HG02973 (cell line): ENCODE measurements around the gene ADGRB3.

Experiments
- ATAC-seq: cut with Tn5 transposase; IDR thresholded peaks from one replicate; pipeline ENCODE4 v1.9.1; 2021; ENCODE audit warnings: moderate library complexity; ENCODE audit not compliant: unreplicated experiment

The ADGRB3 gene

DNA sequence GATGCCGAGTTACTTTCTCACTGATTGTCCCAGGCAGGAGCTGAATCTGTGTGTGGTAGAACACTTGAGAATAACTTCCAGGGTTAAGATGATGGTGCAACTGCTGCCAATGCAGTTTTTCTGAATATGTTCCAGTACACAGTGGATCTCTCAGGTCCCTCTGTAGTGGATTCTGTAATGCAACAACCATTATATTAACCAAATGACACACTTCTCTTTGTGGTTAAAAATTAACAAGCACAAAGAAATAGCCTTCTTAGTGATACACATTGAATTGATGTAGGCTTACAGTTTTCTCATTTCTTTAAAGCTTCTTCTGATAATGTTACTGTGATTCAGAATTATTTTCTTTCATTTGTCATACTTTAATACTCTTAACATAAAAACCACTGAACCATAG is 383.8 kb downstream of the ADGRB3 start:
- ATAC-seq, result no peak

DNA sequence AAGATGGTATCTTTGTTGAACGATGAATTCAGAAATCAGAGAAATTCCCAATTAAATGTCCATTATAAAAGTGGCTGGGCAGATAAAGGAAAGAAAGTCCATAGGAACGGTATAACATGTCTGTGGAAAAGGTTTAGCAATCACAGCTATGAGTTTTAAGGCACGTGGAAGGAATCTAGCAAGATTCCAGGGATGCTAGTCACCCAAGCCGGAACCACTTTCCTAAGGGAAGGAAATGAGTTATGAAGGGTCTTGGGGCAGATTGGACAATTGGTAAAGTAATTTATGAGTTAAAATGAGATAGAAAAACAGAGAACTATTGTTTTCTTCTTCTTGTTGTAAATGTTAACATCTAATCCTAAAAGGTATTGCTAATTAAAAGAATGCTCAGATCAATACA is 384.8 kb downstream of the ADGRB3 start:
- no peak for ATAC-seq

DNA sequence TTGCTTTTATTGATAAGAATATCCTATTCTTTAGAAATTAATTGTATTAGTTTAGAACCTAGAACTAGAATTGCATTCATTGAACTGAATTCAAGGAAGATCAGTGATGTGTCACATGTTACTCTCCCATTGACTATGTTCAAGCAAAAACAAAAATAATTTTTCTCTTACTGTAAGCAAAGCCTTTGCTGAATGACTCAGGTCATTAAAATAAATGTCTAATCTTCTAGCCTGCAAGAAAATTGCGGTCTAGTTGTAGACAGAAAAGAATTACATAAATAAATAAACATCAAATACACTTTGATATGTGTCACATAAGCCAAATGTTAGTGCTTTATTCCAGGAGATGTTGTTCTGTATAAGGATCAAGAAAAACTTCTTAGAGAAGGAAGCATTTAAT is 387.9 kb downstream of the ADGRB3 start:
- ATAC-seq, result no peak

DNA sequence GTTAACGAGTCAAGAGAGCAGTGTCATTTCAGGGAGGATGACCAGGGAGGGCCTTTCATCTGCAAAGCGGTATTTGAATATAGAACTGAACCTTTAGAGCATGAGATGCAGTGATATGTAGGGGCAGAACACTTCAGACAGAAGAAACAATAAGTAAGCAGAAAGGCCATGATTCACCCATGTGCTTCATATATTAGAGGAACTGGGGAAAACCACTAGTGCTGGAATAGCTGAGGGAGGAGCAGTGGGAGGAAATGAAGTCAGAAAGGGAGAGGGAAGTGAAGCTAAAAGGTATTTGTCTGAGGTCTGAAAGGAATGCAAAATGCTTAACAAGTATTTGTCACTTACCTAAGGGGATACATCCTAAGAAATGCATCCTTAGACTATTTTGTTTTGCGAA is 391.2 kb downstream of the ADGRB3 start:
- ATAC-seq, result no peak

DNA sequence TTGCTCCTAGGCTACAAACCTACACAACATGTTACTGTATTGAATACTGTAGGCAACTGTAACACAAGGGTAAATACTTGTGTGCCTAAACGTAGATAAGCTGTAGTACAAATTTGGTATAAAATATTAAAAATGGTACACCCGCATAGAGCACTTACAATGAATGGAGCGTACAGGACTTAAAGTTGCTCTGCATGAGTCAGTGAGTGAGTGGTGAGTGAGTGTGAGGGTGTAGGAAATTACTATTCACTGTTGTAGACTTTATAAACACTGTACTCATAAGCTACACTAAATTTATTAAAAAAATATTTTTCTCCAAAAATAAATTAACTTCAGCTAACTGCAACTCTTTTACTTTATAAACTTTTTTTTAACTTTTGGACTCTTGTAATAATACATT is 391.6 kb downstream of the ADGRB3 start:
- ATAC-seq, result no peak

DNA sequence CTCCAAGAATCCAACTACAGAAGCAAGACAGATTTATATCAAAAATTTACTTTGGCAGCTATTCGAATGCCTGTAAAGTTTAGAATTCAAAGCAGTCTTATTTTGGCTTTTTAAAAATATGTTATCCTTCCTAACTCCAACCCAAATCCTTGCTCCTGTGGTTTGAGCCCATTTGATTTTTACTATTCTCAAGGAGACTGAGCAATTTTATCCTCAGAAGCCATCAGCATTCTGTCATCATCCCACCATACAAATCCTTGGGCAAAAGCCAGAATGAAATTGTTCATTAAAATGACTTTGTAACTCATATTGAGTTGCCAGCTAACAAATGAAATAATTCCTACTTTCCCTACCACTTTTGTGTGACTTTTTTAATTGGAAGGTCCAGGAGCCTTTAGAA is 392.8 kb downstream of the ADGRB3 start:
- no peak for ATAC-seq

DNA sequence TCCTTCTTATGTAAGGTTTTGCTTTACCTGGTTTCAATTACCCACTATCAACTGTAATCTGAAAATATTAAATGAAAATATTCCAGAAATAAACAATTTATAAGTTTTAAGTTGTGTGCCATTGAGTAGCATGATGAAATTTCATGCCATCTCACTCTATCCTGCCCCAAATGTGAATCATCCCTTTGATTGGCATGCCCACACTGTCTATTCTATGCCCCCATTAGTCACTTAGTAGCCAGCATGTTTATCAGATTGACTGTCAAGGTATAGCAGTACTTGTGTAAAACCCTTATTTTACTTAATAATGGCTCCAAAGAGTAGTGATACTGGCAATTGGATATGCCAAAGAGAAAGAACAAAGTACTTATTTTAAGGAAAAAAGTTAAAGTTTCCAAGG is 403.8 kb downstream of the ADGRB3 start:
- no peak for ATAC-seq

DNA sequence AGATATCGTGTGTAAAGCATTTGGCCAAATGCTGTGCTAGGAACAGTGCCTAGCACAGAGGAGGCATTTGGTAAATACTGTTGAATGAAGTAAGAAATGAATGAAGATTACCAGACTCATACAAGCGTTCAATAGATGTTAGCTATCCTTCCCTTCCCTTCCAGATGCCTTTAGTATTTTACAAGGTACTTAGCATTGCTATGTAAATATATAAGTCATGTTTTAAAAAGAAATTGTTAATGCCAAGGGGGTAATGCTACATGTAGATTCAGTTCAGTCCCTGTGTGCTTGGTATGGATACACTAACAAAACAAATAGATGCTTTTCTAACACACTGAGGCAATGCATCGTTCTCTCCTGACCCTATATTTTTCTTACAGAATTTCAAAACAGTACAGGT is 407.2 kb downstream of the ADGRB3 start:
- ATAC-seq, result no peak

DNA sequence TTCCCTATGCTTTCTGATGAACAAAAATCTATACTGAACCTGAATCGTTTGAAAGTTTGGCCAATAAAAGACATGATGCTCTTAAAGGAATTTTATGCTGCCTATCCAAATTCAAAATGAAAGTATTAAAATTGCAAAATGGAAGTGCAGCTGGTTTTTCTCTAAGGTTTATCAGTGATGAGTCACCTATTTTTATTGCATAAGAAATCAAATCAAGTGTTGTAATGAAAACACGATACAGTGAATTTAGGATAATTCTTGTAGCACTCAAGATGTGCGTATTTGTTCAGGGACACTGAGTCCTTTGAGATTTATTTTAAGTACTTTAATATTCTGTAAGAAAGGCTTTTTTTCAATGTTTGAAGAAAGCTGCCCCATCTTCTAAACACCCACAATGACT is 409.5 kb downstream of the ADGRB3 start:
- no peak for ATAC-seq

DNA sequence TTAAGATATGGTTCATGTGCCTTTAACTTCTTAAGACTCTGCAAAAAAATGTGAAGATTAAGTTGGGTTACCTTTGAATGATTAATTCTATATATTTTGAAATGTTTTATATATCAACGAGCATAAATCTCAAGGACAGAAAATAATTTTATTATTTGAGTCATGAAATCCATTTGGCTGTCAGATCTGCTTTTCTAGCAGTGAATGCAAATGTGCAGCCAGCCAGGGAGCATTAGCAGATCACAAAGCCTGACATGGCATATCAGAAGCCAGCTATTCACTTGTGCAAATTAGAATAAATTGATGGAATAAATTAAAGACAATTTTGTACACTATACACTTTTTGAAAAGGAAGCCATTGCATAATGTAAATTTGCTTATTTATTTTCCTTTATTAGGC is 424.3 kb downstream of the ADGRB3 start:
- no peak for ATAC-seq

DNA sequence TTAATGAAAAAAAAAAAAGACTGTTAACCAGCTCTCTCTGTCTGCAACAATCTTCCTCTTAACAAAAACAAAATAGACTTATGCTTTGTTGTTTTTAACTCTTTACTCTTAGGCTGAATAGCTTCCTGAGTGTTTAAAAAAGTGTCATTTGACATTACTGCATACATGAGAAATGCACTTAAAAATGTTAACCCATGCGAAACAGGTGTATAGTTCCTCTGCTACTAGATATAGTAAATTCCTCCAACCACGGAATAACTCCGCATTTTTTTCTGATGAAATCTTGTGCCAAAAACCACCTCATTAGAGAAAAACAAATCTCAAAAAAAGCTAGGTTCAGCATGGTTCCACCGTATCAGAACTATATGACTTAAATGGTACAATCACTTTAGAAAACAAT is 426.0 kb downstream of the ADGRB3 start:
- ATAC-seq, result no peak

DNA sequence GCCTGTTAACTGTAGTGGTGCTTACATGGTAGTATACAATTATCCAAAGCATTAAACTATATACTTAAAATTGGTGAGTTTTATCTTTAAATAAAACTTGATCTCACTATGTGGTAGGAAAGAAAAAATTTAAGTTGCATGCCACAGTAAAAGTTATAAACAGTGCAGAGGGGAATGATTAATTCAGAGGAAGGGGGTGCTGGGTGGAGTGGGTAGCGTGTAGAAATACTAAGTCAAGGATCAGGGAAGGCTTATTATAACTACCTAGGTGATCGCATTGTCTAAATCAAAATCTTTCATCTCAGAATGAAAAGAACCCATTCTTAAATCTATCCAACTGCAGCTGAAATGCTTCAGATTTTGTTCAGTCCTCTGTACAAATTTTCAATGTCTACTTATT is 428.3 kb downstream of the ADGRB3 start:
- no peak for ATAC-seq

DNA sequence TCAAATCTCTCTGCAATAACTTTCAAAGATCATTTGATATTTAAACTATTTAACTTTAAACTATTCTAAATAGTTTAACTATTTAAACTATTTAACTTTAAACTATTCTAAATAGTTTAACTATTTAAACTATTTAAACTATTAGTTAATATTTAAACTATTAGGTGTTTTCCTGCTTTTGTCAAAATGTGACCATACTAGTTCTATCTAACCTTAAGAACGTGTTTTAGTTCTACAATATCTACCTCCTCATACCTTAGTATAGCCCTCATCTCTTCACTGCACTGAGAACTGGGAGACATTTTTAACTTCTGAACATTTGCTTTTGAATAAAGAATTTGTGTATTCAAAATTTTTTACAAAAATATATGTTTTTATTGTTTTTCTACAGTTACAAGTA is 429.1 kb downstream of the ADGRB3 start:
- no peak for ATAC-seq

DNA sequence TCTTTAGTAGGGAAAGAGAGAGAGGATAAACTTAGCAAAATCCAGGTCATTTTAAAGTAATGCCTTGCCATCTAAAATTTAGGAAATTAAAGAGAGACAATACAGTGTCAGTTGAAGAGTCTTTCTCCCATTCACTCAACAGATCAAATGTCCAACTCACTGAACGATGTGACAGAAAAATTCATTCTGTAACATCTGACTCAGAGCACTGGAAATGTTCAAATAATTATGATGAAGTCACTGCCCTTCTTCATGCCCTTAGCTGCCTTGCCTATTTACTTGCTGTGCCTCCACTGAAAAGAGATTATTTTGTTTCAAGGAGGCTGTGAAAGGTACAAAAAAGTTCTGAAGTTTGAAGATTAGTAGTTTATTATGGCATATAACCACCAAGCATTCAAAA is 434.8 kb downstream of the ADGRB3 start:
- no peak for ATAC-seq

DNA sequence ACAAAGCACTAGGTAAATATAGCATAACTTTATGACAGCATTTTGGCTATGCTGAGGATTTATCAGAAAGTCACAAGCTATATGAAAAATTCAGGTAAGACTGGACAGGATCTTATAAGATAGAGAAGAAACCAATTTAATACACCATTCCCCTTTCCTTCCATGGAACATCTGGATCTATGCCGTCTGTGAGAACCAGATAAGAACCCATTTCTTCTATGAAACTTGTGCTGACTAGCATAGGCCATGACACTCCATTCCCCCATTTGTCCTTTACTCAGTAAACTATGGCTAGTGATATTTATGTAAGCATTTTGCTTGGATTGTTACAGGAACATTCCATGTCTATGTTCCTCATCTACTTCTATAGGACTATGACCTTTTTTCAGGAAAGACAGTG is 437.7 kb downstream of the ADGRB3 start:
- ATAC-seq, result no peak

DNA sequence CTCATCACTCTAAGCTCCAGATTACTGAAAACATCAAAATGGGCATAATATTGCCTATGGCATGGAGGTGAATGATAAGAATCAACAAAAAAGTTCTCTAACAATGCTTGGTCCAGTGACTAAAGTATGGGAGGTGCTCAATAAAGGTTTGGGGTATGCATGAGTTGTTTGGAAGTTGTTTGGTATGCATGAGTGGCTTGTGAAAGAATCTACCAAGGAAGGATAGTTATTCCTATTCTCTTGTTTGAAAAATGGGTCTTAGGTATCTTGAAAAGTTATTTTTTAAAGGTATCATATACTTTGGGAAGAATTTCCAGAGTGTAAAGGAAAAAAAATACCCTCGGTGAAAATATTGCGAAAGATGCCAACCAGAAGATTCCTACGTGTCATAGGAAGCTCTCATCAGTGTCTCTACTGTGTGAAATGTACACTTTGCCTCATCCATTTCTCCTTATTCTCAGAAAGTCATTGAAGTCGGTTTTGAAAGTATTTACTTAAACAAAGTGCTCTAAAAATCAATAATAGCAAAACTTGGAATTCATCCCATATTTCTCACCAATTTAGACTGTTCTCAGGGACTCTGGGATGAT is 449.8 kb downstream of the ADGRB3 start:
- no peak for ATAC-seq

DNA sequence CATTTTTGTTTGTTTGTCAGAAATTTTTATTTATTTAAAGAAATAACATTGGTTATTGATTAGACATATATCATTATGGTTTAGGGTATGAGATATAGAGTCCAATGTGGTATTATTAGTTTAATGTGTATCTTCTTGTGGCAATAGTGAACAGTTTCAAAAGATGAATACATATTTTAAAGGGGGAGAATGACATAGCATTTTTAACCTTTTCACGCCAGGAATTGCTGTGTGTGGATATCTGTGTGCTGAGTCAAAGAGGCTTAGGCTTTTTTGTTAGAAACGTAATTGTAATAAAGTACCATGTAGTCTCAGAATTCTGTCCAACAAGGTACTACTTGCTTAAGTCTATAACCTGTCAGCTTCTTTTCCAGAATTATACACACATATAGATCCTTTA is 451.6 kb downstream of the ADGRB3 start:
- no peak for ATAC-seq

DNA sequence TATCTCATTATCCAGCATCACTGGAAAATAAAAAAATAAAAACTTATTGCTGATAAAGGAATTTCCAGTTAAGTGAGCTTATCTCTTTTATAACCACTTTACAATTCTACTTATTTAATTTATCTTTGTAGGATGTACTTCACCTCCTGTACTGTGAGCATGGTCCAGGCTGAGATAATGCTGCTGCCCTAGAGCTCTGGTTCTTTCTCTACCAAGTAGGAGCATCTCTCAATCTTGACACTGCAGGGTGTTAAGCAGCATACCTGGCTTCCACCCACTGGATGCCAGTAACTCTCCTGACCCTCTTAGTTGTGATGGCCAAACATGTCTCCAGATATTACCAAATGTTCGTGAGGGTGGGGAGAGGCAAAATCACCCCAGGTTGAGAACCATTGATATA is 454.5 kb downstream of the ADGRB3 start:
- ATAC-seq, result no peak

DNA sequence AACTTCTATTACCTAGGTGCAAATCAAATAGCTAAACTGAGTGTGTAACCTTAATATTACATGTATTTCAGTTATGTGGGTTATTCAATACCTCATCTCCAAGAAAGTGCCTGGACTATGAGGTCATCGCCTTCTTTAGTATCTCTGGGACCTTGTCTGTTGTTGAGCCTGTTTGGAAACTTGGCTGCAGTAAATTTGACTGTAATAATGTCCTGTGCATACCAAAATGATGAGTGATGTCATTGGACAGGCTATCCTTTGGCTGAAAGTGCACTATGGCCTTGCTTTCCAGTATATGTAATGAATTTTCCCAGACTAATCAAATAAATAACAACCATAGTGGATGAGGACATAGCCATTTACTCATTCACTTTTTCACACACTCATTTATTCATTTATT is 455.1 kb downstream of the ADGRB3 start:
- ATAC-seq, result no peak

DNA sequence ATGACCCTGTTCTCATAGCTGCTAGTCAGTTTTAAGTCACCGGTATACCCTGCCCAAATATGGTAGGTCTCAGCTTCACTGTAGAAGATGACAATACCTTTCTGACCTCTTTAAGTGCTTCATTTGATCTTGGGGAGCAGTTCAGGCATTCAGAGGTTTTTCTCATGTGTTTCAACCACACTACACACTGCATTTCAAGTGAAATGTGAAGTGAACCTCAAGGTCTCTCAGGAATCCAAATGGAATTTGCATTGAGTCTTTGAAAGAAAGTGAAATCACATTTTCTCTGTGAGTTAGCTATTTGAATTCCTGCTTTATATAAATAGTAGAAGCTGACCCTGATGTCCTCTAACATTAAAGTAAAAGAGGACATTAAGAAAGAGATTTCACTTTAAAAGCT is 461.6 kb downstream of the ADGRB3 start:
- ATAC-seq, result no peak

DNA sequence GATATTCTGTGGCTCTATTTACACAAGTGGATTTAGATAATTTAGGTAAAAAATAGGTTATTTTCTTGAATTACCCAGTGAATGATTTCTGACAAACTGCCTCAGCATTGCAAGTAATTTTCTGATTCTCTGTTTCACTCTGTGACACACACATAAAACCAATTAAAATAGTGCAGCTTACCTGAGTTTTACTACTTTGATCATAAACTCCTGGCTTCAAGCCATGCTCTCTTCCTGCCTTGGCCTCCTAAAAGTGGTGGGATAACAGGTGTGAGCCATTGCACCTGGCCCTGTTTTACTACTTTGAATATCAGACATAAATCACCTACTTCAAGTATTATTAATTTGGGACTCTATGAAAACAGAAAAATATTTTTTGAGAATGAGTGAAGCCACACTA is 462.9 kb downstream of the ADGRB3 start:
- no peak for ATAC-seq

DNA sequence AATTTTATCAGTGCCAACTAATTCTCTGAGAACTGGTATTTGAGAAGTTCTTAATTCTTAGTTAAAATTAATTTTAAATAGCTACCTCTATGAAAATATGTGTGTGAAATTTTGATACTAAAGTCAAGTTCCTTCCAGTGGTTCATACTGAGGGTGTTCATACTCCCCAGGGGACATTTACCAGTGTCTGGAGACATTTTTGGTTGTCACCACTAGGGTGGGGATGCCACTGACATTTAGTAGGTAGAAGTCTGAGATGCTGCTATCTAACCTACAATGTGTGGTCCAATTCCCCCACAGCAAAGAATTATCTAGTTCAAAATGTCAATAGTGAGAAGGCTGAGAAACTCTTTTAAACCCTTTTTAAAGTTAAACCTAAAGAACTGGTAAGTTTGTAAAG is 463.8 kb downstream of the ADGRB3 start:
- ATAC-seq, result no peak

DNA sequence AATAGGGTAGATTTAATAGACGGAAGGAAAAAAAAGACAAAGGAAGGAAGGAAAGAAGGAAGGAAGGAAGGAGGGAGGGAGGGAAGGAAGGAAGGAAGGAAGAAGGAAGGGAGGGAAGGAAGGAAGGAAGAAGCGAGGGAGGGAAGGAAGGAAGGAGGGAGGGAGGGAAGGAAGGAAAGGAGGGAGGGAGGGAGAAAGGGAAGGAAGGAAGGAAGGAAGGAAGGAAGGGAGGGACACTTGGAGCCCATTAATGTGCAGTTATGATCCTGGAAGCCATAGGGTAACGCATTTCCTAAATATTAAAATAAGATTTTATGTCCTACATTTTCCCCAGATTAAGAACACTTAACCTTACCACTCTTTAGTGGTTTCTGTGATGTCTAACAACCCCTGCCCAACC is 465.7 kb downstream of the ADGRB3 start:
- ATAC-seq, result no peak

DNA sequence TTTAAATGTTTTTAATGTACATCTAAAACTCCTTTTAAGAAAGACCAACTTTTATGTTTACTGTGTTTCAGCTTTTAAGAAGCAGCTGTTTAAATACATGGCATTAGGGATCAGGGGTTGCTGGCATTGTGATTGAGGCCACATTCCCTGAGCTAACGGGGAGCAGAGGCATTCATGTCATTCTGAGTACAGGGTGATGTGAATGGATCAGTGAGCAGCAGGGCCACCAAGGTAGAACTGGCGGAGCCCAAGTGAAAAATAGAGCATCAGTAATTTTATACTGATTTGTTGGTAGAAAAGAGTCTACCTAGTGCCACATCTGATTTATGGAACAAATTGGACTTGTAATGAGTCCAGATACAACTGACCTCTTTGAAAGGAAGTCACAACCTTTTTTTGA is 467.3 kb downstream of the ADGRB3 start:
- ATAC-seq, result no peak
